Measurements from ENCODE around the gene L3MBTL2.
"Not testable (repeated sequence)": the region's sequence is repeated elsewhere in the genome, so short reads cannot be mapped to it uniquely, and the experiment has no call there.

The L3MBTL2 gene

DNA sequence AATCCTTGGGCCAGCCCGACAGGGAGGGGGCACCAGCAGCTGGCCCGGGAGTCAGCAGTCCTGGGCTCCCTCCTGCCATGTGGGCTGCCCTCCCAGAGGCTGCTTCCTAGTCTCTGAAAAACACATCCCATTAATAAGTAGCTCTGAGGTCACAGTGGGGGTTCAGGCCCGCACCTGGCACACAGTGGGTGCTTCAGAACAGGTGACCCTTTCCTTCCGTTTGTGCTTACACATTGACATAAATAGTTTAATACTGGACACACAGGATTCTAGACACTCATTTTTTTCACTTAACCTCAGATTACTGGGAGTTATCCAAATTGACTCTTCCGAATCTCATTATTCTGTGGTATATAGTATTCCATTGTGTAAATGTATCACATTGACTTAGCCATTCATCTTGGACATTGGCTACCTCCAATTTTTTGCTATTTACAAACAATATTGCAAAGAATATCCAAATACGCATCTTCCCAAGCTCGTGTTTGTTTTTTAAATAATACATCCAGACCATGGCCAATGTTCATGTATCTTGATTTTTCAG lies 36.1 kb downstream of the L3MBTL2 start:
- DNase-seq (ENCODE audit: low read depth), result no peak

DNA sequence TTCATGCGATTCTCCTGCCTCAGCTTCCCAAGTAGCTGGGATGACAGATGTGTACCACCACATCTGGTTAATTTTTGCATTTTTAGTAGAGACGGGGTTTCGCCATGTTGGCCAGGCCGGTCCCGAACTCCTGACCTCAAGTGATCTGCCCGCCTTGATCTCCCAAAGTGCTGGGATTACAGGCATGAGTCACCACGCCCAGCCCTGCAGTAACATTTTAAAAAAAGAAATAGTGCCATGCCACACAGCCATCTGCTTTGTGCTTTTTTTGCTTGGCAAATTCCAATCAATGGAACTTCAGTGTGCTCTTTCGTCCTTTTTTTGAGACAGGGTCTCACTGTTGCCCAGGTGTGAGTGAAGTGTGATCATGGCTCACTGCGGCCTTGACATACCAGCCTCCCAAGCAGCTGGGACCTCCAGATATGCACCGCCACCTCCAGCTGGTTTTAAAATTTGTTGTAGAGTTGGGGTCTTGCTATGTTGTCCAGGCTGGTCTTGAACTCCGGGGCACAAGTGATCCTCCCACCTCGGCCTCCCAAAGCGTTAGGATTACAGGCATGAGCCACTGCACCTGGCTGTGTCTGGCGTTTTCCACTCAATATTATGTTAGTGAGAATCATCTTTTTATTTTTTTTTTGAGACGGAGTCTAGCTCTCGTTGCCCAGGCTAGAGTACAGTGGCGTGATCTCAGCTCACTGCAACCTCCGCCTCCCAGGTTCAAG lies 37.4 kb downstream of the L3MBTL2 start:
- DNase-seq (ENCODE audit: low read depth), result no peak

GRCh38 chr22:41243361-41243760 lies 38.2 kb downstream of the L3MBTL2 start:
- no peak for DNase-seq (ENCODE audit: low read depth)

GRCh38 chr22:41245917-41246499 lies 40.9 kb downstream of the L3MBTL2 start:
- no peak for DNase-seq (ENCODE audit: low read depth)

GRCh38 chr22:41247703-41248102 lies 42.6 kb downstream of the L3MBTL2 start:
- DNase-seq (ENCODE audit: low read depth), result no peak

DNA sequence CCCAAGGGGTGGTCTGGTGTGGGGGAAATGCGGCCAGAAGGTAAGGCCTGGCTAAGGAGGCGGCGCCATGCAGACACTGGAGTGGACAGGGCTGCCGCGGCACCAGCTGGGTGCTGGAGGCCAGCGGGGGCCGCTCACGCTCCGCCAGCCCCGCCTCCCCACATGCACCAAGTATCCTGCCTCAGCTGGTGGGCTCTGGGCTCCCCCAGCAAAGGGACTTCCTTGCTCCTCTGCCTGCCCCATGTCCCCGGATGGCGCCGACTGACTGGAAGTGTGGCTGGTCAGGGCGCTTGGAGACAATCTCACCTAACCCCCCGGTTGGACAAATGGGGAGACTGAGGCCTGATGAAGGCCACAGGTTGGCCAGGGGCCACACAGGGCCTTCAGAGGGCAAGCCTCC lies 43.2 kb downstream of the L3MBTL2 start:
- no peak for DNase-seq (ENCODE audit: low read depth)

DNA sequence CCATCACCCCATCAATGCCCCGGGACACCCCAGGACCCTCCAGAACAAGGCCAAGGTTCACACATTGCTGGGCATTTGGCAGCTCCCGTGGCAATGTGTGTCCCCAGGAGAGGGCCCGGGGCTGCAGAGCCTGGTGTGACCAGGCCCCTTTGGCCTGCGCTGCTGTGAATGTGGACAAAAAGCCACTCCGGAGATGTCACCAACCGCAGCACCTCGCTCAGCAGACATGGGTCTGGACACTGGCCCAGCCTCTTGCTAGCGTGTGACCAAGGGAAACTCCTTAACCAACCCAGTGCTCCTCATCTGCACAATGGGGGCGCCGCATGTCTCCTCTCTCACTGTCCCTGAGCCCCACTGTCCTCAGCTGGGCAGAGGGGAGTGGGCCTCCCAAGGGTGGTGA lies 43.6 kb downstream of the L3MBTL2 start:
- DNase-seq (ENCODE audit: low read depth), result no peak

DNA sequence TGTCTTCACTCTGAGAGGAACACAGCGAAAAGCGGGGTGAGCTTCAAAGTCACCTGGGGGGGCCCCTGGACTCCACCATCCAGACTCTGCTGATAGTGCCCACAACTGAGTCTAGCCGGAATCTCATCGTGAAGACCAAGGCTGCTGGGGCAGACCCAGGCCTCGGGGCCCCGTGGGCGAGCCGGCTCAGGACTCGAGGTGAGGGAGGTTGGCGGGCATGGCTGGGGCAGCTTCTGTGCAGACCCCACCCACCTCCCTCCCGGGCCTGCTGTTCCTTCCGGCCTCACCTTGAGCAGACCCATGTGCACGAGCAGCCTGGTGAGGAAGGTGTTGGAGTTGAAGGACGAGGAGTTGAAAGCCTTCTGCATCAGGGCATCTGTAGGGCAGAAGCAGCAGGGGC lies 44.3 kb downstream of the L3MBTL2 start:
- no peak for DNase-seq (ENCODE audit: low read depth)

- DNase-seq (ENCODE audit: low read depth), result no peak
Observed at GRCh38 chr22:41250127-41250526, 45.0 kb downstream of the L3MBTL2 start.

DNA sequence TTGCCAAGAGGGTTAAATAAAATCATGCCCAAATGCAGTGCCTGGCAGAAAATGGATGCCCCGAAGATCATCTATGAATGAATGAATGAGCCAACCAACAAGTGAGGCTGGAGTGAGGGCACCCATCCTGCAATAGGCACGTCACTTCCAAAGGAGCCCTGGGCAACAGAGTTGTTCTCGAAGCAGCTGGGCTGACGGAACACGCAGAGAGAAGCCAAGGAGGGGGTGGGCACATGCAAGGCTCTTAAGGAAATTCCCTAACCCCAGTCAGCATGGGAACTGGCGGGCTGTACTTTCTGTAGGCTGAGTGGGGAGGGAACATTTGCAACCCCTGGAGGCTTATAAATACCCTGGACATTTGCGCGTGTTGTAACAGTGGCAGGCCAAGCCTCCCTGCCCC lies 47.3 kb downstream of the L3MBTL2 start:
- DNase-seq (ENCODE audit: low read depth), result no peak

- no peak for DNase-seq (ENCODE audit: low read depth)
Observed at GRCh38 chr22:41254230-41254629, 49.1 kb downstream of the L3MBTL2 start.

- DNase-seq (ENCODE audit: low read depth), result no peak
Observed at GRCh38 chr22:41256254-41257253, 51.4 kb downstream of the L3MBTL2 start.

GRCh38 chr22:41257696-41258095 lies 52.6 kb downstream of the L3MBTL2 start:
- no peak for DNase-seq (ENCODE audit: low read depth)

DNA sequence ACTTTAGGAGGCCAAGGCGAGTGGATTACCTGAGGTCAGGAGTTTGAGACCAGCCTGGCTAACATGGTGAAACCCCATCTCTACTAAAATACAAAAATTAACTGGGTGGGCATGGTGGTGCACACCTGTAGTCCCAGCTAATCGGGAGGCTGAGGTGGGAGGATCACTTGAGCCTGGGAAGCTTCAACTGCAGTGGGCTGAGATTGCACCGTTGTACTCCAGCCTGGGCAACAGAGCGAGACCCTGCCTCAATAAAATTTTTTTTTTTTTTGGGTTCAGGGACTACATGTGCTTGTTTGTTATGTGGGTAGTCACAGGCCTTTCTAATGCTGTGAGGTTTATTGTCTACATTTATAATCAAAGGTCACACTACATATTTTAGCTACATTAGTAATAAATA lies 54.6 kb downstream of the L3MBTL2 start:
- DNase-seq (ENCODE audit: low read depth), result not testable (repeated sequence)

DNA sequence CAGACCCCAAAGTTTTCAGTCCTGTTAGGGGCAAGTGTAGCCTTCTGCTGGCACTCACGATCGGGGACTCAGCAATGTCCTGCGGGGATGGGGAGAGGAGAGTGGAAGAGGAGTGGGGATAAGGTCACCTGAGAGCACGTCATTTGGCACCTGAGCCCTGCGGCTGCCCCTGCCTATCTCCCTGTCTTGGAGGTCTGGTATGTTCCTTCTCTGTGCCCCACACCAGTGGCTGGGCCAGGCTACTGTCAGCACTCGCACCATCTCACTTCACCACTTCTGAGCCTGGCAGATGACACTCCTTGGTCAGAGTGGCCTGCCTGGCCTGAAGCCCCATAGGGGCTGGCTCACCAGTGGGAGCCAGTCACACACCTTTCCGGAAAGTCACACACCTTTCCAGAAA lies 55.8 kb downstream of the L3MBTL2 start:
- DNase-seq (ENCODE audit: low read depth), result no peak

- DNase-seq (ENCODE audit: low read depth), result no peak
Observed at GRCh38 chr22:41261541-41262249, 56.6 kb downstream of the L3MBTL2 start.

DNA sequence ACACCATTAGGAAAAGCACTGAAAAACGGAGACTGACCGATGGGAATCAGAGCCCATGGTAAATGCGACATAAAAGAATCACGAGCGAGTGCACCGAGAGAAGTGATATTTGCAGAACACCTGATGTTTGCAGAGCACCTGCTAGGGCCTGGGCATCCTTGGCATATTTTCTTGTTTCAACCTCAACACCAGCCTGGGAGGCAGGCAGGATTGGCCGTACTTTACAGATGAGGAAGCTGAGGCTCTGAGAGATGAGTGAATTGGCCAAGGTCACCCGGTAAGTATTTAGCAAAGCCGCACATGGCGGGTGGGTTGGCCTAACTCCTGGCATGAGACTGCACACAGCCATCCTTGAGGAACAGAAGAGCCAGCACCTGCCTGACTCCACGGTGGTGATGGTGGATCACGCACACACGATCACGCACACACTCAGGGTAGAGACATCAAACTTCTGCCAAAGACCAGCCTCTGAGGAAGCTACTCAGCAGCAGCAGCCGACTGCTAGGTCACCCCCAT lies 57.2 kb downstream of the L3MBTL2 start:
- no peak for DNase-seq (ENCODE audit: low read depth)

DNA sequence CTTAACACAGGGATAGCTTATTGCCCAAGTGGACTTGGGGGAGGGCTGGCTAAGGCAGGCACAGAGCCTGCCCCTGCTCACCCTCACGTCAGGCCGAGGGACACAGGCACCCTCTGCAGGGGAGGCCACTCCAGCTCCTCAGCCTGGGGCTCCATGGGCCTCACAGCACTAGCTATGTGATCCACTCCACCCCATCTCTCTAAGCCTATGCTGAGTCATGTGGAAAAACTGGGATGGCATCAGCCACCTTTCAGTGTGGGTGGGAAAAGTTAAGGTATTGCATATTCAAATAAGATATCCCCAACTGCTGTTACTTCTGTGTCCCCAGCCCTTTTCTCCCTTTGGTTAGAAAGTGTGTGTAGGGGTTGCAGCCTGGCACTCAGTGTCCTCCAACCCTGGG lies 58.6 kb downstream of the L3MBTL2 start:
- no peak for DNase-seq (ENCODE audit: low read depth)

GRCh38 chr22:41264408-41264941 lies 59.4 kb downstream of the L3MBTL2 start:
- no peak for DNase-seq (ENCODE audit: low read depth)

DNA sequence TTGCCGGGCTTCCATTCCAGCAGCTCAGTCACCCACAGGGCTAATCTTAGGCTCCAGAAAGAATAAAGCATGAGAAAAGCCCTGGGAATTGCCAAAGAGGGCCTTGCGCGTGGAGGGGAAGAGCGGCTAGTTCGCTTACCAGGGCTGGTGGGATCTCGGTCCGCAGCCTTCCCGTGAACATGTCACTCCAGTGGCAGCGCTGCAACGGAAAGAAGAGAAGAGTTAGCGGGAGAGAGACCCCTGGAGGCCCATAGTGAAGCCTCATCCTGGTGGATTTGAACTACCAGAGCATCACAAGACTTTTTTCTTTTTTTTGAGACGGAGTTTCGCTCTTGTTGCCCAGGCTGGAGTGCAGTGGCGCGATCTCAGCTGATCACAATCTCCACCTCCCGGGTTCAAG lies 62.8 kb downstream of the L3MBTL2 start:
- no peak for DNase-seq (ENCODE audit: low read depth)

DNA sequence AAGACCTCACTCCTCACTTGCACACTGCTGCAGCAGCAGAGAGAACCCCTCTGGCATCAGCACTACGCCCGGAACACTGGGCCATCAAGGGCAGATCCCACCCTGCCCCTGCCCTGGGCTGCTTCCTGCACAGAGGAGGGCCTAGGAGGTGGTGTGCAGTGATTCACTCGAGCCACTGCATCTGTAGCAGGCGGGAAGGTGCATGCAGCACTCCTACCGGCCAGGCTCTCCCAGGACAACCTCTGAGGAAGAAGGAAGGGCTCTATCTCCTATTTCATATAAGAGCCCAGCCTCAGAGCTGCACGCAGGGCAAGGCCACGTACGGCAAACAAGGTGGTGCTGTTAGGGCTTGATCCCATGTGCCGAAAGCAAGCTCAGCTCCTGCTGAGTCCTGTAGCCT lies 66.7 kb downstream of the L3MBTL2 start:
- no peak for DNase-seq (ENCODE audit: low read depth)
